ENCODE data around the gene TMEM145. TPM values are rescaled to one million over a fixed set of nuclear protein-coding genes. Genes with fewer than 3 reads are reported as not detected.
A peak's percentile ranks its signal among the peaks of the same experiment; 100 is the strongest.

Gene TMEM145
- total RNA-seq, 1 experiment from 2014 or later = 0.69 TPM

DNA sequence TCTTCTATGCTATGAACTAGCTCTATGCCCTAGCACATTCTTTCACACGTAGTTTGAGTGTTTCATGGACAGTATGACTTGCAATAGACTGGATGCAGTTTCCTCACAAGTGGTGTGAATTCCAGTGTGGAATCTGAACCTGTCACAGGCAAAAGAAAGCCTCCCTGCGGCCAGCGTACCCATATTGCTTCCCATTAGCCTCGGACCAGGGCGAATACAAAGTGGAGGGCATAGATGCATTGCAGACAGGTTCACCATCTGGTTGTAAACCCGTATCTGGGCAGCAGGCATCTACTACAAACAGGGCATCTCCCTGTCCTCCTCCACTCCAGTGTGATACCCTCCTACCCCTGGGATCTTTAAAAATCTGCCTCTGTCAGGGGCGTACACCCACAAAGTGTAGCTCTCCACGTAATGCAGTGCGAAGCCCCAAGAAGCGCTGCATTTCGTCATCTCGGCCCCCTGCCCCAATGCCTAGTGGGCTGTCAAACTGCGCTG, 45.4 kb upstream of the TMEM145 start:
- Histone ChIP-seq H3K9me2 (replicated peaks; ENCODE audit: low read length) (no peaks in the 10 kb centered on the region), H3K36me3 (ENCODE audit: low read depth, low read length) (no peaks in the 10 kb centered on the region), H2AFZ (ENCODE audit: low read length) (peak overlapping the region; percentile 96), H3K4me2 (ENCODE audit: low read length) (peak overlapping the region; percentile 99), H4K20me1 (ENCODE audit: low read length) (no peaks in the 10 kb centered on the region), H3K9me3 (ENCODE audit: low read length) (no peaks in the 10 kb centered on the region), H3K4me3 (ENCODE audit: low read length) (peak overlapping the region; percentile 80), H3K79me2 (ENCODE audit: low read length) (peaks cover 26% of the 10 kb centered on the region), H3K27me3 (ENCODE audit: low read length) (no peaks in the 10 kb centered on the region), H3K4me1 (ENCODE audit: insufficient read depth, low read length) (peaks cover 22% of the 10 kb centered on the region), H3K27ac (ENCODE audit: low read length) (no peak overlapping the region), H3K9ac (ENCODE audit: low read length) (peak overlapping the region; percentile 89), H3F3A (ENCODE audit: low read length, unreplicated experiment) (no peaks in the 10 kb centered on the region)
- ChIA-PET CTCF (no interaction called here), POLR2A (ENCODE audit: unreplicated experiment) (no interaction called here)
- ATAC-seq (no peak), DNase-seq (no peak)
- intact Hi-C loops (cut with micrococcal nuclease) = loop anchor here (1.0 kb wide), 1 partner anchor 11 kb away; no protein-coding TSS in a partner anchor
- BruUV-seq (replicated peaks) = TSS peak; percentile 42
- TF ChIP-seq EZH2 (IDR thresholded peaks at IDR 0.05; ENCODE audit: low read length, unreplicated experiment) (no peak), EZH2phosphoT487 (IDR thresholded peaks at IDR 0.05; ENCODE audit: borderline replicate concordance, low read length) (no peak)
- TF ChIP-seq, protein P1, sequence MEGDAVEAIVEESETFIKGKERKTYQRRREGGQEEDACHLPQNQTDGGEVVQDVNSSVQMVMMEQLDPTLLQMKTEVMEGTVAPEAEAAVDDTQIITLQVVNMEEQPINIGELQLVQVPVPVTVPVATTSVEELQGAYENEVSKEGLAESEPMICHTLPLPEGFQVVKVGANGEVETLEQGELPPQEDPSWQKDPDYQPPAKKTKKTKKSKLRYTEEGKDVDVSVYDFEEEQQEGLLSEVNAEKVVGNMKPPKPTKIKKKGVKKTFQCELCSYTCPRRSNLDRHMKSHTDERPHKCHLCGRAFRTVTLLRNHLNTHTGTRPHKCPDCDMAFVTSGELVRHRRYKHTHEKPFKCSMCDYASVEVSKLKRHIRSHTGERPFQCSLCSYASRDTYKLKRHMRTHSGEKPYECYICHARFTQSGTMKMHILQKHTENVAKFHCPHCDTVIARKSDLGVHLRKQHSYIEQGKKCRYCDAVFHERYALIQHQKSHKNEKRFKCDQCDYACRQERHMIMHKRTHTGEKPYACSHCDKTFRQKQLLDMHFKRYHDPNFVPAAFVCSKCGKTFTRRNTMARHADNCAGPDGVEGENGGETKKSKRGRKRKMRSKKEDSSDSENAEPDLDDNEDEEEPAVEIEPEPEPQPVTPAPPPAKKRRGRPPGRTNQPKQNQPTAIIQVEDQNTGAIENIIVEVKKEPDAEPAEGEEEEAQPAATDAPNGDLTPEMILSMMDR (conservative IDR thresholded peaks at IDR 0.05; ENCODE audit: low read depth, low read length) = no peak

DNA sequence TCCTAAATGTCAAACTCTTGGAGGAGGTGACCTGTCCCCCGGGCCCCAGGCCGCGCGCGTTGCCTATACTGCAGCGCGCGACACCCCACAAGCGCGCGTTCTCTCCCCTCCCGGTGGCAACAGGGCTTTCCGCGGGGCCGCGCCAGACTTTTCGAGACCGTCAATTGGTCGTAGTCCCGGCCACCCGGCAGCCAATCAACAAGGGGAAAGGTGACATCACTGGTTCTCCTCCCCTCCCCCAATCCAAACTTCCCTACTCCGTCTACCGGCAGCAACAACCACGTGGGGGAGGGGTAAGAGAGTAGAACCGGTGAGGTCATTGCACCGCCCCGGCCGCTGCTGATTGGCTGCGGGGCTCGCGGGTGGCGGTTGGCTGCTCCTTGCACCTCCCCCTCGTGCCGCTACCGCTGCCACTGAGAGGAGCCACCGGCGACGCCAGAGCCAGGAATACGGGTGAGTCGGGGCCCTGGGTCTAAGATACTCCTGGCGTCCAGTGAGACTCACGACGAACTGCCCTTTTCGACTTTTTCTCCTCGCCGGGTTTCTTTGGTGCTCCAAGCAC, 44.9 kb upstream of the TMEM145 start:
- H3K4me3 ChIP-seq (ENCODE audit: low read length) = peak overlapping the region; percentile 80
- peak overlapping the region; percentile 84 for H3K27ac ChIP-seq (ENCODE audit: low read length)
- H3K79me2 ChIP-seq (ENCODE audit: low read length) = peaks cover 26% of the 10 kb centered on the region
- H3K4me1 ChIP-seq (ENCODE audit: insufficient read depth, low read length) = peaks cover 22% of the 10 kb centered on the region
- H3K27me3 ChIP-seq (ENCODE audit: low read length) = no peaks in the 10 kb centered on the region
- ChIA-PET CTCF (no interaction called here), POLR2A (ENCODE audit: unreplicated experiment) (no interaction called here)
- no TSS peak for BruUV-seq (replicated peaks)
- no peaks in the 10 kb centered on the region for H3K9me2 ChIP-seq (replicated peaks; ENCODE audit: low read length)
- ATAC-seq = peak; percentile 68
- TF ChIP-seq, protein P1 (conservative IDR thresholded peaks at IDR 0.05; ENCODE audit: low read depth, low read length) = no peak
- no peak for TF ChIP-seq EZH2 (IDR thresholded peaks at IDR 0.05; ENCODE audit: low read length, unreplicated experiment)
- no peak for TF ChIP-seq EZH2phosphoT487 (IDR thresholded peaks at IDR 0.05; ENCODE audit: borderline replicate concordance, low read length)
- no peaks in the 10 kb centered on the region for H3K9me3 ChIP-seq (ENCODE audit: low read length)
- peak overlapping the region; percentile 89 for H3K9ac ChIP-seq (ENCODE audit: low read length)
- no peaks in the 10 kb centered on the region for H3F3A ChIP-seq (ENCODE audit: low read length, unreplicated experiment)
- intact Hi-C loops (cut with micrococcal nuclease) = loop anchor here (1.0 kb wide), 1 partner anchor 12 kb away; no protein-coding TSS in a partner anchor
- H4K20me1 ChIP-seq (ENCODE audit: low read length) = no peaks in the 10 kb centered on the region
- DNase-seq = peak; percentile 97
- H2AFZ ChIP-seq (ENCODE audit: low read length) = peak overlapping the region; percentile 96
- H3K4me2 ChIP-seq (ENCODE audit: low read length) = peak overlapping the region; percentile 99
- no peaks in the 10 kb centered on the region for H3K36me3 ChIP-seq (ENCODE audit: low read depth, low read length)
